K562 (cell line): ENCODE results near the gene RNF11. TPM values are rescaled to one million over a fixed set of nuclear protein-coding genes. Genes with fewer than 3 reads are reported as not detected.

Source experiments
- ATAC-seq: fragments of 200-7000 bp; cut with Tn5 transposase; 3 replicates; pipeline ENCODE4 v1.9.1; 2020; ENCODE audit warnings: moderate library complexity
- BruUV-seq: library from RNA; stranded (reverse); fragments of 400-500 nt; replicated peaks from 2 replicates; lab custom pipeline; 2021; lab: Mats Ljungman, UMichigan
- CTCF ChIA-PET: fragments of 300-600 bp; formaldehyde crosslinking; extraction: SDS; loops from one replicate; lab custom pipeline; 2021; ENCODE audit warnings: low intra/inter-chr PET ratio; lab: Yijun Ruan, JAX
- POLR2A ChIA-PET: fragments of 300-600, 350-650 bp; sonication (Branson Sonifier 250); formaldehyde crosslinking; extraction: SDS; loops from one replicate; lab custom pipeline; 2021; ENCODE audit warnings: antibody characterized with exemption, inconsistent platforms; lab: Yijun Ruan, JAX
- DNase-seq, 4 experiments: peaks; one replicate each; pipeline versions ENCODE4 v3.0.0 to v3.0.0-alpha.2; 2011 to 2018; ENCODE audit warnings: low spot score in 3 of 4, mixed read lengths in 3 of 4; ENCODE audit errors: extremely low read depth in 1 of 4
- FAIRE-seq: peaks from 2 replicates; lab custom pipeline; 2011; peaks lifted over from hg19 to GRCh38; lab: Jason Lieb, UNC
- H2AFZ ChIP-seq: 2 replicates; pipeline ENCODE4 v1.6.0; 2011; ENCODE audit warnings: low read depth, low read length, control low read depth, inconsistent platforms
- H3K27ac ChIP-seq: fragments of 200-600 bp; 3 replicates; pipeline ENCODE4 v1.8.0; 2011; ENCODE audit warnings: low read depth, mild to moderate bottlenecking, control low read depth, inconsistent platforms, low read length, moderate library complexity, mixed read lengths; ENCODE audit errors: extremely low read depth
- H3K27me3 ChIP-seq, 2 experiments: fragments of 300-600 bp in 1 of 2; 2 replicates in 1 of 2; 3 replicates in 1 of 2; pipeline versions ENCODE4 v1.6.0 to v1.8.0; 2011; ENCODE audit warnings: inconsistent platforms in 2 of 2, low read length in 2 of 2, mild to moderate bottlenecking in 1 of 2, mixed read lengths in 1 of 2, moderate library complexity in 1 of 2; ENCODE audit not compliant: control insufficient read depth in 2 of 2, insufficient read depth in 2 of 2
- H3K36me3 ChIP-seq: fragments of 300-600 bp; 3 replicates; pipeline ENCODE4 v1.8.0; 2011; ENCODE audit warnings: mild to moderate bottlenecking, low read length, inconsistent platforms; ENCODE audit not compliant: control insufficient read depth, insufficient read depth
- H3K4me1 ChIP-seq, 2 experiments: fragments of 200-600 bp in 1 of 2; replicated peaks in 1 of 2; 2 replicates in 1 of 2; 3 replicates in 1 of 2; pipeline versions ENCODE4 v1.5.1 to v1.8.0; 2011; ENCODE audit warnings: inconsistent platforms in 2 of 2, low read length in 2 of 2, mild to moderate bottlenecking in 1 of 2, mixed read lengths in 1 of 2, moderate library complexity in 1 of 2; ENCODE audit not compliant: control insufficient read depth in 2 of 2, insufficient read depth in 2 of 2
- H3K4me2 ChIP-seq: 2 replicates; pipeline ENCODE4 v1.6.1; 2011; ENCODE audit warnings: low read length, control low read depth, inconsistent platforms, mixed read lengths; ENCODE audit not compliant: insufficient read depth
- H3K4me3 ChIP-seq: fragments of 200-600 bp; sonication (generic), shearing (Covaris generic); 2 replicates; pipeline ENCODE4 v1.5.1; 2016; ENCODE audit warnings: control low read depth, inconsistent platforms
- H3K79me2 ChIP-seq: fragments of 200-600 bp; 3 replicates; pipeline ENCODE4 v1.8.0; 2011; ENCODE audit warnings: low read length, inconsistent platforms; ENCODE audit not compliant: control insufficient read depth, insufficient read depth
- H3K9ac ChIP-seq, 2 experiments: 2 replicates each; pipeline versions ENCODE4 v1.6.0 to v1.6.1; 2011; ENCODE audit warnings: low read depth in 2 of 2, low read length in 2 of 2, control low read depth in 1 of 2, inconsistent platforms in 1 of 2, mild to moderate bottlenecking in 1 of 2, mixed read lengths in 1 of 2; ENCODE audit not compliant: insufficient read depth in 1 of 2
- H3K9me1 ChIP-seq: one replicate; pipeline ENCODE4 v1.6.0; 2011; ENCODE audit warnings: inconsistent platforms, mild to moderate bottlenecking, low read length, moderate library complexity; ENCODE audit not compliant: control insufficient read depth, insufficient read depth
- H3K9me3 ChIP-seq: replicated peaks from 2 replicates; pipeline ENCODE4 v1.5.1; 2011; ENCODE audit warnings: low read depth, low read length, inconsistent platforms; ENCODE audit not compliant: control insufficient read depth, insufficient read depth
- H4K20me1 ChIP-seq: replicated peaks from 2 replicates; pipeline ENCODE4 v1.6.1; 2011; ENCODE audit warnings: low read length, inconsistent platforms, mixed read lengths; ENCODE audit not compliant: control insufficient read depth, insufficient read depth
- DACH1 ChIP-seq: fragments of 450-650 bp; IDR thresholded peaks from 2 replicates; pipeline ENCODE4 v1.6.1; 2018; ENCODE audit not compliant: partially characterized antibody
- EGR1 ChIP-seq: fragments of 450-650 bp; conservative IDR thresholded peaks from 2 replicates; pipeline ENCODE4 v1.6.1; 2017; ENCODE audit warnings: mild to moderate bottlenecking
- HDAC2 ChIP-seq: fragments of 450-650 bp; IDR thresholded peaks from 2 replicates; pipeline ENCODE4 v1.6.1; 2016; ENCODE audit warnings: mild to moderate bottlenecking
- NFE2 ChIP-seq: IDR thresholded peaks from 2 replicates; pipeline ENCODE4 v1.6.1; 2014; ENCODE audit warnings: antibody characterized with exemption, low read depth
- PRDM10 ChIP-seq: fragments of 450-650 bp; IDR thresholded peaks from 2 replicates; pipeline ENCODE4 v1.6.1; 2018; ENCODE audit not compliant: partially characterized antibody
- STAT6 ChIP-seq: sonication (generic); formaldehyde crosslinking; IDR thresholded peaks from 2 replicates; pipeline ENCODE4 v1.8.1; 2023; ENCODE audit warnings: mild to moderate bottlenecking, missing genetic modification reagents
- whole genome bisulfite sequencing: fragments of 100-300 bp; shearing (Covaris generic); methylation state at CpG from one replicate; pipeline ENCODE4 v1.1.6; 2016; ENCODE audit warnings: low coverage, mixed read lengths; ENCODE audit not compliant: insufficient coverage; ENCODE audit errors: missing lambda C conversion rate; 5-methylcytosine and 5-hydroxymethylcytosine counted together
- in situ Hi-C: fragments of 300-500 bp; cut with MboI; formaldehyde crosslinking; loops from 4 replicates; pipeline ENCODE4 v1.15.0; 2018; ENCODE audit warnings: inconsistent platforms, mixed read lengths
- intact Hi-C: fragments of 100-400 bp; cut with micrococcal nuclease; formaldehyde crosslinking; loops from 2 replicates; pipeline ENCODE4 v1.14.2; 2022
- polyA plus RNA-seq, 8 experiments: library from polyadenylated mRNA; depleted of rRNA in 4 of 8; stranded (reverse) in 5 of 8; unstranded in 3 of 8; fragments of >200 nt; fragmentation: Nextera tagmentation in 2 of 8; fragmentation: Illumina TruSeq in 1 of 8; extraction: Ambion mirVana in 2 of 8; extraction: Trizol in 1 of 8; gene quantifications; 2 replicates each; pipeline versions ENCODE4 v1.2.1 to v1.2.3, GENCODE V29; 2011 to 2014; ENCODE audit warnings: inconsistent platforms in 1 of 8, missing spikeins in 1 of 8
- total RNA-seq, 7 experiments: library from RNA; depleted of rRNA in 6 of 7; stranded (reverse); fragments of >200 nt in 6 of 7; fragmentation: Illumina TruSeq in 2 of 7; extraction: Trizol in 2 of 7; gene quantifications; 2 replicates each; pipeline versions ENCODE4 v1.2.1 to v1.2.3, GENCODE V29; 2011 to 2021; ENCODE audit warnings: low replicate concordance in 1 of 7
- TF ChIP-seq, protein P1 (sequence below): fragments of 150-350 bp; conservative IDR thresholded peaks from 2 replicates; pipeline ENCODE4 v1.6.1; 2014; ENCODE audit warnings: low read length
- TF ChIP-seq, protein P2 (sequence below): sonication (generic); formaldehyde crosslinking; IDR thresholded peaks from 2 replicates; pipeline ENCODE4 v1.8.0; 2022; ENCODE audit warnings: missing genetic modification reagents, mild to moderate bottlenecking, moderate library complexity, borderline replicate concordance

Gene RNF11
- total and polyA plus RNA-seq, 9 of the 15 experiments (the other 6 are each of a cell fraction or from before 2014, with no cell fraction given): 5.7 to 34.3 (median 23.1) TPM

GRCh38 chr1:51294566-51295184 is 58.6 kb downstream of the RNF11 start:
- H4K20me1 ChIP-seq: no peaks in the 10 kb centered on the region

More at GRCh38 chr1:51294566-51295184, 58.6 kb downstream of the RNF11 start:
- ChIA-PET POLR2A (interaction anchor here (1.5 to 1.7 kb wide), 2 partner anchors 11 to 18 kb away, joined by 5 read pairs; no protein-coding TSS in a partner anchor), CTCF (no interaction called here)
- Histone ChIP-seq H3K79me2 (no peaks in the 10 kb centered on the region), H3K36me3 (no peaks in the 10 kb centered on the region), H3K9ac (peak overlapping the region in 1 of 2 experiments; percentile 31; a peak in 1 of 4 replicates), H3K4me3 (no peak overlapping the region), H3K9me1 (no peaks in the 10 kb centered on the region), H2AFZ (no peak overlapping the region), H3K27ac (no peak overlapping the region), H3K27me3 (no peaks in the 10 kb centered on the region), H3K4me2 (no peak overlapping the region), H3K4me1 (peaks cover 12 to 35% of the 10 kb centered on the region in 2 experiments; a peak in 4 of 5 replicates), H3K9me3 (no peaks in the 10 kb centered on the region)
- in situ Hi-C loops (loop anchor here (5.0 kb wide), 1 partner anchor 77 kb away; no protein-coding TSS in a partner anchor), intact Hi-C loops (loop anchor here (5.0 kb wide), 2 partner anchors 57 to 422 kb away; partner anchors contain the start of gene RNF11)
- 37% methylated on average over 11 of the region's 11 CpGs for WGBS
- no peak for TF ChIP-seq STAT6 (CRISPR knock-in tag)
- TF ChIP-seq EGR1: peak; percentile 79
- peak; percentile 4 for TF ChIP-seq PRDM10
- no peak for TF ChIP-seq HDAC2
- TF ChIP-seq NFE2: 0 out of 2 replicates have a peak, but pooled peaks have one; percentile 16
- TF ChIP-seq, protein P1, sequence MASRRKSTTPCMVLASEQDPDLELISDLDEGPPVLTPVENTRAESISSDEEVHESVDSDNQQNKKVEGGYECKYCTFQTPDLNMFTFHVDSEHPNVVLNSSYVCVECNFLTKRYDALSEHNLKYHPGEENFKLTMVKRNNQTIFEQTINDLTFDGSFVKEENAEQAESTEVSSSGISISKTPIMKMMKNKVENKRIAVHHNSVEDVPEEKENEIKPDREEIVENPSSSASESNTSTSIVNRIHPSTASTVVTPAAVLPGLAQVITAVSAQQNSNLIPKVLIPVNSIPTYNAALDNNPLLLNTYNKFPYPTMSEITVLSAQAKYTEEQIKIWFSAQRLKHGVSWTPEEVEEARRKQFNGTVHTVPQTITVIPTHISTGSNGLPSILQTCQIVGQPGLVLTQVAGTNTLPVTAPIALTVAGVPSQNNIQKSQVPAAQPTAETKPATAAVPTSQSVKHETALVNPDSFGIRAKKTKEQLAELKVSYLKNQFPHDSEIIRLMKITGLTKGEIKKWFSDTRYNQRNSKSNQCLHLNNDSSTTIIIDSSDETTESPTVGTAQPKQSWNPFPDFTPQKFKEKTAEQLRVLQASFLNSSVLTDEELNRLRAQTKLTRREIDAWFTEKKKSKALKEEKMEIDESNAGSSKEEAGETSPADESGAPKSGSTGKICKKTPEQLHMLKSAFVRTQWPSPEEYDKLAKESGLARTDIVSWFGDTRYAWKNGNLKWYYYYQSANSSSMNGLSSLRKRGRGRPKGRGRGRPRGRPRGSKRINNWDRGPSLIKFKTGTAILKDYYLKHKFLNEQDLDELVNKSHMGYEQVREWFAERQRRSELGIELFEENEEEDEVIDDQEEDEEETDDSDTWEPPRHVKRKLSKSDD: no peak
- peak; percentile 36 for TF ChIP-seq DACH1
- TF ChIP-seq, protein P2, sequence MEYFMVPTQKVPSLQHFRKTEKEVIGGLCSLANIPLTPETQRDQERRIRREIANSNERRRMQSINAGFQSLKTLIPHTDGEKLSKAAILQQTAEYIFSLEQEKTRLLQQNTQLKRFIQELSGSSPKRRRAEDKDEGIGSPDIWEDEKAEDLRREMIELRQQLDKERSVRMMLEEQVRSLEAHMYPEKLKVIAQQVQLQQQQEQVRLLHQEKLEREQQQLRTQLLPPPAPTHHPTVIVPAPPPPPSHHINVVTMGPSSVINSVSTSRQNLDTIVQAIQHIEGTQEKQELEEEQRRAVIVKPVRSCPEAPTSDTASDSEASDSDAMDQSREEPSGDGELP (CRISPR knock-in tag): peak; percentile 77; the same call in 1 of the 2 replicates
- peak; percentile 49 to 60 (median 54) for DNase-seq
- BruUV-seq: no TSS peak
- ATAC-seq: no peak
- no peak for FAIRE-seq
